Suprapubic skin (tissue), 3 donors: ENCODE data around the gene NKD2.

ENCODE experiments used
- CTCF ChIP-seq, 2 donors: fragments of 200-600 bp in 1 of 2; fragments of 450-650 bp in 1 of 2; sonication (generic) in 1 of 2; IDR thresholded peaks; one replicate each; pipeline ENCODE4 v1.5.1; 2016 to 2019; ENCODE audit warnings: antibody characterized with exemption in 2 of 2, mild to moderate bottlenecking in 1 of 2, moderate library complexity in 1 of 2
- EP300 ChIP-seq: sonication (generic); formaldehyde crosslinking; IDR thresholded peaks from one replicate; pipeline ENCODE4 v1.6.1; 2017; ENCODE audit warnings: antibody characterized with exemption
- POLR2A ChIP-seq, 2 donors: fragments of 450-650 bp; IDR thresholded peaks; one replicate each; pipeline ENCODE4 v1.6.1; 2017; ENCODE audit warnings: antibody characterized with exemption in 2 of 2, mild to moderate bottlenecking in 2 of 2, moderate library complexity in 2 of 2

- TF ChIP-seq EP300: no peak
- TF ChIP-seq POLR2A (IDR thresholded peaks at IDR 0.05): no peak
- TF ChIP-seq CTCF (IDR thresholded peaks at IDR 0.05): no peak
Measured at GRCh38 chr5:1014781-1015221, 6.2 kb downstream of the NKD2 start.
